Measurements from ENCODE around the gene ZMYM4. TPM values are rescaled to one million over a fixed set of nuclear protein-coding genes. Genes with fewer than 3 reads are reported as not detected.

ZMYM4 gene
- polyA plus RNA-seq, 2 of the 4 experiments (the other 2 are of a cell fraction): 12.2 to 36.3 TPM

GRCh38 chr1:35319988-35320713 is 51.6 kb downstream of the ZMYM4 start:
- no peak for DNase-seq (ENCODE audit: low read depth in 1 of 2, low spot score in 1 of 2)
- CTCF ChIA-PET: no interaction called here
- Histone ChIP-seq H3K27ac (no peak overlapping the region), H3K4me1 (peaks cover 6% of the 10 kb centered on the region; the same call in 1 of the 3 replicates), H3K4me2 (no peak overlapping the region), H3K4me3 (no peak overlapping the region), H3K9me3 (no peaks in the 10 kb centered on the region)
- no peak for FAIRE-seq
- POLR2A ChIA-PET: no interaction called here
- no peak for ATAC-seq
- 76% methylated on average over 4 of the region's 4 CpGs for WGBS (ENCODE audit: missing lambda C conversion rate)
- no peak for TF ChIP-seq EHMT2 (IDR thresholded peaks at IDR 0.05; ENCODE audit: low read depth)
- no peak for TF ChIP-seq MYC (IDR thresholded peaks at IDR 0.05; ENCODE audit: borderline replicate concordance, low read length)
- no peak for TF ChIP-seq RFX5 (IDR thresholded peaks at IDR 0.05)
- no peak for TF ChIP-seq ZSCAN20 (CRISPR knock-in tag; IDR thresholded peaks at IDR 0.05)
- TF ChIP-seq BCL3 (IDR thresholded peaks at IDR 0.05): no peak
- no peak for TF ChIP-seq JUNB (IDR thresholded peaks at IDR 0.05)
- no peak for TF ChIP-seq MAFK (IDR thresholded peaks at IDR 0.05; ENCODE audit: partially characterized antibody)
- TF ChIP-seq E2F6 (IDR thresholded peaks at IDR 0.05; ENCODE audit: borderline replicate concordance, low read depth): no peak
- no peak for TF ChIP-seq KDM1A (IDR thresholded peaks at IDR 0.05; ENCODE audit: low read depth)
- no peak for TF ChIP-seq MAX (IDR thresholded peaks at IDR 0.05)
- no peak for TF ChIP-seq HMGXB4 (CRISPR knock-in tag; IDR thresholded peaks at IDR 0.05; ENCODE audit: borderline replicate concordance)
- TF ChIP-seq ATOH8 (CRISPR knock-in tag; IDR thresholded peaks at IDR 0.05; ENCODE audit: low read depth): no peak

- FAIRE-seq (no peak), DNase-seq (ENCODE audit: low read depth in 1 of 2, low spot score in 1 of 2) (no peak), ATAC-seq (no peak)
- Histone ChIP-seq H3K27ac (no peak overlapping the region), H3K4me3 (no peak overlapping the region), H3K9me3 (no peaks in the 10 kb centered on the region), H3K4me2 (no peak overlapping the region), H3K4me1 (peaks cover 9% of the 10 kb centered on the region; the same call in 2 of the 3 replicates)
- ChIA-PET CTCF (interaction anchor here (0.7 kb wide), 1 partner anchor 403 kb away, joined by 3 read pairs; no protein-coding TSS in a partner anchor), POLR2A (no interaction called here)
- TF ChIP-seq RAD21 (conservative IDR thresholded peaks at IDR 0.05 in 1 of 2, IDR thresholded peaks at IDR 0.05 in 1 of 2): no peak
- 90% methylated on average over 3 of the region's 3 CpGs for WGBS (ENCODE audit: missing lambda C conversion rate)
These were observed 52.4 kb downstream of the ZMYM4 start for GRCh38 chr1:35320937-35321336.

- DNase-seq (ENCODE audit: low read depth in 1 of 2, low spot score in 1 of 2): no peak
- H3K27ac ChIP-seq: no peak overlapping the region
- TF ChIP-seq POLR2AphosphoS2 (conservative IDR thresholded peaks at IDR 0.05; ENCODE audit: low read length): no peak
- TF ChIP-seq EHF (CRISPR knock-in tag; IDR thresholded peaks at IDR 0.05): no peak
- no peak for TF ChIP-seq HOXB13 (CRISPR knock-in tag; IDR thresholded peaks at IDR 0.05; ENCODE audit: low read depth)
- no peak for TF ChIP-seq BCL3 (IDR thresholded peaks at IDR 0.05)
- TF ChIP-seq CHD4 (IDR thresholded peaks at IDR 0.05; ENCODE audit: borderline replicate concordance): no peak
- TF ChIP-seq ZNF302 (CRISPR knock-in tag; IDR thresholded peaks at IDR 0.05): no peak
- no peak for TF ChIP-seq SMC3 (IDR thresholded peaks at IDR 0.05)
- TF ChIP-seq CTCF (IDR thresholded peaks at IDR 0.05): no peak
- TF ChIP-seq CBX8 (IDR thresholded peaks at IDR 0.05): no peak
- no peak for TF ChIP-seq NFE2L2 (conservative IDR thresholded peaks at IDR 0.05; ENCODE audit: low read length)
These were observed 56.0 kb downstream of the ZMYM4 start for GRCh38 chr1:35324486-35324885.

More at GRCh38 chr1:35324486-35324885, 56.0 kb downstream of the ZMYM4 start:
- FAIRE-seq (no peak), ATAC-seq (no peak)
- POLR2A ChIA-PET: no interaction called here
- Histone ChIP-seq H3K4me1 (peaks cover 17% of the 10 kb centered on the region), H3K4me2 (no peak overlapping the region), H3K9me3 (no peaks in the 10 kb centered on the region), H3K4me3 (no peak overlapping the region)
- WGBS (ENCODE audit: missing lambda C conversion rate): 67% methylated on average over 1 of the region's 1 CpG
- CTCF ChIA-PET: interaction anchor here (0.6 kb wide), 1 partner anchor 8 kb away, joined by 3 read pairs; no protein-coding TSS in a partner anchor

All from A549 (cell line).